ENCODE data around the gene ZNF337.

- TF ChIP-seq CREB1 (CRISPR knock-in tag; IDR thresholded peaks at IDR 0.05) = no peak
- no peak for TF ChIP-seq CTCF (IDR thresholded peaks at IDR 0.05)
These were observed 36.7 kb downstream of the ZNF337 start for GRCh38 chr20:25659999-25660398.

Data from WTC11 (cell line).